Inferior parietal cortex (tissue), 1 donor: ENCODE data around the gene AIM2.
A peak's percentile ranks its signal among the peaks of the same experiment; 100 is the strongest.

Experiments
- DNase-seq: peaks from one replicate; pipeline ENCODE4 v3.0.0-alpha.2; 2016; ENCODE audit errors: extremely low spot score

Gene AIM2

GRCh38 chr1:159015440-159015909, 61.1 kb downstream of the AIM2 start:
- DNase-seq = peak; percentile 51

DNA sequence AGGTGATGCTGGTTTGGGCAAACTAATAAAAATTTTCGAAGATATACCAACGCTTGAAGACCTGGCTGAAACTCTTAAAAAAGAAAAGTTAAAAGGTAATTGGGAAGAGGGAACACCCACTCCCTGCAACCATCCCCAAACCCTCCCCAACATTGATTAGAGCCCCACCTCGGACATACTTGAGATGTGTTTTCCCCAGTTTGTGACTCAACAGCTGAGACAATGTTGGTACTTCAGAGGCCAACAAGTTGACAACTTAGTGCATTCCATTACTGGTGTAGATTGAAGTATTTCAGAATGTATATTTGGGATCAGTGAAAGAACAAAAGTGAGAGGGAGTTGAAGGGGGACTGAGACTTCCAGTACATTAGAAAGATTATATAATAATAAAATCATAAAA, 61.7 kb downstream of the AIM2 start:
- DNase-seq = no peak

DNA sequence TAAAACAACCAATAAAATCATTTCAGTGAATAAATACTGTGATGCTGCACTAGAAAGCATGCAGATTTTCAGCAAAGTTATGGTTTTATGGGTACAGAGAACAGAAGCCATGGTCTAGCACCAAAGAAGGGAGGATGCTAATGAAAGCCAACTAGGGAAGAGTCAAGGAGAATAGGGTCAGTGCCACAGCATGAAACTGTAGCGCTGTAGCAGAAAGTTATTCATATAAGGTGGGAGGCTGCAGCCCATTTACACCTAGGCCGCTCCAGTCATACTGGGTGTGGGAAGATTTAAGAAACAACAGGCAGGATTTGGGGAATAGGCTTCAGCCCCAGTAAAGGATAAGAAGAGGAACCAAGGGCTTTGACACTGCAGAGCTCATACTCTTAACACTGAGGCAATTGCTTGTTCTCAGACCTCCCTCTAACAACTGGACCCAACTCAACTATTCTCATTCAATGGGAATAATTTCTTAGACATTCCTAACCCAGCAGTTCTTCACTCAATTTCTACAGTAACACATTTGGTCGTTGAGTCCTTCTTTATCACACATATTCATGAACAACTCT, 62.5 kb downstream of the AIM2 start:
- DNase-seq = no peak

DNA sequence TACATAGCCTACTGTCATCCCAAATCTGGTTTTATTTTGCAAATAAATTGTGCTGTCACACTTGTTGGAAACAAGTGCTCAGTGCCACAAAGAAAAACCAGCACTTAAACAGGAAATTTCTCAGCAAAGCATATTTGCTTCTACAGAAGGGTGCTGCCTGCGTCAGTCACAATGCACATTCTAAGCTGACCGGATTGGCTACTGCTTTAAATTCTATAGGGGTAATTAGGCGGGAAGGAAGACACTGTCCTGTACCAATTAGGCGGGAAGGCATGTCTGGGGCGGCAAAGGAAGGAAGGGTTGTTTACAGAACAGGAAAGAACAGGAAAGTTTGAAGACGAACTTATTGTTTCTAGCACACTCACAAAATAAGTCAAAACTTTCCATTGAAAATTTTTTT, 64.1 kb downstream of the AIM2 start:
- DNase-seq = no peak
